ENCODE data around the gene PIGO. TPM values are rescaled to one million over a fixed set of nuclear protein-coding genes. Genes with fewer than 3 reads are reported as not detected.

PIGO gene
- total RNA-seq, 1 experiment from 2014 or later, result 23.4 TPM

GRCh38 chr9:35057271-35057620, 39.1 kb downstream of the PIGO start:
- Histone ChIP-seq H2AFZ (ENCODE audit: low read length) (no peak overlapping the region), H2BK20ac (ENCODE audit: low read depth, low read length, poor library complexity, severe bottlenecking) (no peak overlapping the region), H3K27ac (ENCODE audit: insufficient read length, low read depth, low read length) (no peak overlapping the region), H2BK15ac (ENCODE audit: low read depth, low read length) (no peak overlapping the region), H4K8ac (replicated peaks; ENCODE audit: insufficient read length, low read depth, low read length) (no peak overlapping the region), H3K23ac (ENCODE audit: insufficient read length, low read depth, low read length) (no peak overlapping the region), H3K56ac (ENCODE audit: insufficient read length, low read depth, low read length) (no peak overlapping the region), H3K4ac (ENCODE audit: low read depth, low read length) (no peak overlapping the region), H2BK12ac (ENCODE audit: insufficient read length, low read depth, low read length) (no peak overlapping the region), H2AK5ac (ENCODE audit: insufficient read length, low read length) (no peak overlapping the region), H3K4me2 (ENCODE audit: insufficient read depth, insufficient read length, low read length) (no peak overlapping the region), H4K91ac (ENCODE audit: insufficient read length, low read depth, low read length) (no peak overlapping the region), H4K20me1 (ENCODE audit: control insufficient read depth, insufficient read depth, insufficient read length) (no peaks in the 10 kb centered on the region), H2BK120ac (ENCODE audit: low read depth, low read length, poor library complexity, severe bottlenecking) (no peak overlapping the region), H4K5ac (ENCODE audit: insufficient read length, low read depth, low read length) (no peak overlapping the region), H3K18ac (ENCODE audit: insufficient read length, low read depth, low read length) (no peak overlapping the region), H3K9ac (ENCODE audit: extremely low read depth, insufficient read length, low read length) (no peak overlapping the region), H3K79me1 (ENCODE audit: insufficient read depth, low read depth, low read length, poor library complexity, severe bottlenecking) (no peaks in the 10 kb centered on the region), H3K14ac (ENCODE audit: insufficient read depth, low read length) (no peak overlapping the region), H3T11ph (ENCODE audit: low read length) (no peak overlapping the region), H3K9me3 (ENCODE audit: control insufficient read depth, low read depth, low read length) (no peaks in the 10 kb centered on the region), H3K4me1 (ENCODE audit: insufficient read depth, low read length) (no peaks in the 10 kb centered on the region), H3K27me3 (ENCODE audit: insufficient read depth, low read length) (0 out of 2 replicates have a peak, but pooled peaks cover 2% of the 10 kb centered on the region), H3K23me2 (ENCODE audit: insufficient read length, low read depth, low read length, poor library complexity, severe bottlenecking) (no peaks in the 10 kb centered on the region), H2BK5ac (ENCODE audit: insufficient read length, low read length) (no peak overlapping the region), H3K79me2 (ENCODE audit: insufficient read depth, low read length) (no peaks in the 10 kb centered on the region)
- H3K27ac Mint-ChIP-seq, result no peak overlapping the region
- WGBS (ENCODE audit: extremely low coverage, insufficient read length, low lambda C conversion rate), result no CpG with 5 or more reads among the region's 8 CpGs
- no peaks in the 10 kb centered on the region for H3K9me3 Mint-ChIP-seq
- no peak for TF ChIP-seq CTCF (conservative IDR thresholded peaks at IDR 0.05)
- peaks cover 69 to 97% (median 90%) of the 10 kb centered on the region in 3 experiments for H3K36me3 Mint-ChIP-seq (ENCODE audit: insufficient read depth in 1 of 3, low read depth in 3 of 3)
- DNase-seq, result no peak
- no peaks in the 10 kb centered on the region for H3K4me1 Mint-ChIP-seq
- no peak overlapping the region; a peak in 1 of 5 replicates for H3K4me3 Mint-ChIP-seq
- H3K27me3 Mint-ChIP-seq (ENCODE audit: low read depth), result no peaks in the 10 kb centered on the region

Data from H9 (cell line).